Kidney tubule cell (primary cell): ENCODE results near the gene ZCWPW2.

Source experiments
- DNase-seq: peaks from one replicate; pipeline ENCODE4 v3.0.0-alpha.2; 2018; ENCODE audit warnings: low spot score

The ZCWPW2 gene

DNA sequence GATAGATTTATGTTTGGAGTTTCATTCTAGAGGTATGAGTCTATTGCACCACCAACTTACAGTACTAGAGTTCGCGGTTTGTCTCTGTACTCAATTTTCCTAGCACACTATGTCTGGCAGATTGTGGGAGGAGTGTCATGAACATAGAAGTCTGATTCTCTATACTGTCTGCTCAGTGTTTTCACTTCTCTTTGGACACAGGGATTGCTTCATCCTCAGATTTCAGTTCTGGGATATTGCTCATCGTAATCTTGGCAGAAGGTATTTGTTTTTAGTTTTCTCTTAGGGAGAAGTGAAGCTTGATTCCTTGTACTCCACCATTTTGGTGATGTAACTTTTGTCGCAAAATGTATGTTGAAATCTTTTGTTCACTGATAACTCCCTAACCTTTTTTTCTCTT lies 27.9 kb downstream of the ZCWPW2 start:
- DNase-seq = no peak

- DNase-seq = no peak
These were observed 37.5 kb downstream of the ZCWPW2 start for GRCh38 chr3:28386049-28386448.

DNA sequence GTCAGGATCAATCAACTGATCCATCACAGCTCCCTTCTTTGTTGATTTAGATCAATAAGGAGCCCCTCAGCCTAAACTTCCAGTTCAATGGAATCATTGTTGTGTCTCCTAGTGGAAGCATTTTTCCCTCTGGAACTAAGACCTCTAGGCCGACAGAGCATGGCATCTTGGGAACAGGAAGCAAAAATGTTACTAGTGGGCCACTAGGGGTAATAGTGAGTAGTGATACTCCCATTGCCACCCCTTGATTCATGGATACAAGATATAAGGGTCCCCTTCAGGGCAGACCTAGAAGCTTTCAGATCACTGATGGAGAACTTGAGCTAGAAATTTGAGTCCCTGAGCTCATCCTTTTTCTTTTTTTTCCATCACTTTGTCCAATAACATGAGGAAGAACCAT lies 40.5 kb downstream of the ZCWPW2 start:
- DNase-seq = no peak

DNA sequence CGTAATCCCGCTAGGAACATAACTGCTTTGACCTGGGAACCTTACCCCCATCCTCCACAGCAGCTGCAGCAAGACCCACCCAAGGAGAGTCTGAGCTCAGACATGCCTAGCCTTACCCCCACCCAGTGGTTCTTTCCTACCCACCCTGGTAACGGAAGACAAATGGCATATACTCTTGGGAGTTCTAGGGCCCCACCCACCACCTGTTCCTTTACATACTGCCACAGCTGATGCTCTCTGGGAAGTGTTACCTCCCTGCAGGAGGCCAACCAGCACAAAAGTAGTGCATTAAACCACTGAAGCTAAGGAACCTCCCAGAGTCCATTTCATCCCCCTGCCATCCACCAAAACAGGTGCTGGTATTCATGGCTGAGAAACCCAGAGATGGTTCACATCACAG lies 50.7 kb downstream of the ZCWPW2 start:
- no peak for DNase-seq

DNA sequence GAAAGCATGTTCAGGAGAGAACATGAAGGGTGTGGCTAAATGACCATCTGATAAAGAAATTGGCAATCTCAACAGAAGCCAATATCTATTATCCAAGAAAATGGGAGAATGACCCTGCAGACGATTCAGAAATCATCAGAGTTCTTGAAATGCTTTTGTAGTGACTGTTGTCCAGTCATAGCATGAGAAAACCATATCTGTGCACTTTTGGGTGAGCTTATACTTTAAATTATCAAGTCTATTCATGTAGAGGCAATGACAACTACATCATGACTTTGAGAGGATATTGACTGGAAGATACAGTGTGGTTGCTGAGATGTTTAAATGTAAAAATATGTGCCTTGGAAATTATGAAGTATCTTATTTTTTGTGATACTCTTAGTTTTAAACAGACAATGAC lies 57.7 kb downstream of the ZCWPW2 start:
- no peak for DNase-seq

GRCh38 chr3:28449398-28449797 lies 100.9 kb downstream of the ZCWPW2 start:
- no peak for DNase-seq

GRCh38 chr3:28462866-28463265 lies 114.3 kb downstream of the ZCWPW2 start:
- no peak for DNase-seq

- DNase-seq = peak; percentile 59
These were observed 118.9 kb downstream of the ZCWPW2 start for GRCh38 chr3:28467414-28467813.

- peak; percentile 58 for DNase-seq
These were observed 127.7 kb downstream of the ZCWPW2 start for GRCh38 chr3:28476194-28476593.

GRCh38 chr3:28476764-28477163 lies 128.2 kb downstream of the ZCWPW2 start:
- no peak for DNase-seq

- DNase-seq = no peak
These were observed 136.6 kb downstream of the ZCWPW2 start for GRCh38 chr3:28485164-28485563.

- no peak for DNase-seq
These were observed 146.8 kb downstream of the ZCWPW2 start for GRCh38 chr3:28495301-28495700.

- DNase-seq = no peak
These were observed 153.9 kb downstream of the ZCWPW2 start for GRCh38 chr3:28502397-28502937.

- DNase-seq = no peak
These were observed 156.5 kb downstream of the ZCWPW2 start for GRCh38 chr3:28504976-28505375.

GRCh38 chr3:28521663-28522062 lies 173.1 kb downstream of the ZCWPW2 start:
- no peak for DNase-seq

DNA sequence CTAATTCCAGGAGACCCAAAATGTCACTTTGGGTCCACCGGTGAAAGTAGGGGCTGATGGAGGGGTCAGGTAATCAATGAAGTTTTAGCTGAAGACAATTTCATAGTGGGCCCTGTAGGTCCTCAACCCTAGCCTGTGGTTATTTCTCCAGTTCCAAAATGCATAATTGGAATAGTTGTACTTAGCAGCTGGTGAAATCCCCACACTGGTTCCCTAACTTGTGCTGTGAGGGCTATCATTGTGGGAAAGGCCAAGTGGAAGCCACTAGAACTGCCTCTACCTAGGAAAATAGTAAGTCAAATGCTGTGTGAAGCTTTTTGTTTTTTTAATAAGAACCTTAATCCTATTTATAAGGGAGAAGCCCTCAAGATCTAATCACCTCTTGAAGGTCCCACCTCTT lies 193.8 kb downstream of the ZCWPW2 start:
- DNase-seq = no peak

- DNase-seq = no peak
These were observed 195.7 kb downstream of the ZCWPW2 start for GRCh38 chr3:28544236-28544635.

DNA sequence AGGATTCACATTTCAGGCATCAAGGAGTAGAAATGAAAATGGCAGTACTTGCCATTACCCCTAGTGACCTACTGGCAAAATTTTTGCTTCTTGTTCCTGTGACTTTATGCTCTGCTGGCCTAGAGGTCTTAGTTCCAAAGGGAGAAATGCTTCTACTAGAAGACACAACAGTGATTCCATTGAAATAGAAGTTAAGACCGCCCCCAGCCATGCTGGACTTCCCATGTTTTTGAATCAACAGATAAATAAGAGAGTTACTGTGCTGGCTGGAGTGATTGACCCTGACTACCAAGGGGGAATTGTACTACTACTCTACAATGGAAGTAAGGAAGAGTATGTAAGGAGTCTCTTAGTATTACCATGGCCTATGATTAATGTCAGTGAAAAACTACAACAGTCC lies 196.3 kb downstream of the ZCWPW2 start:
- DNase-seq = no peak

DNA sequence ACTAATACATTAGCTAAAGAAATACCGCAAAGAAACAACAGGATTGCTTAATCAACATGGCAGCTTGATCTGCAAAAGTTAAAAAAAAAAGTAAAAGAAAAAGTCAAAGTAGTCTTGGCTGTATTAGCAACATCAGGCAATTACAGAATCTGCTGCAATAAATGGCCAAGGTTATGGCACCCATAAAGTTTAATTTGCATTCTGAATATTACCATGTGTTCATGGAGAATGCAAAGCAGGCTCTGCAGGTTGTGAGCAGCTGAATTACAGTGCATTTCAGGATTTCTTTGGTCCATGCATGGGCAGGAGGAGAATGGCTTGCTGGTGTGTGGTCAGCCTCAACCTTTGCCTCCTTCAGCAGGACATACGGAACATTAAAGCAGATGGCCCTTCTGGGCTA lies 199.2 kb downstream of the ZCWPW2 start:
- DNase-seq = no peak

GRCh38 chr3:28553175-28553574 lies 204.7 kb downstream of the ZCWPW2 start:
- DNase-seq = no peak

DNA sequence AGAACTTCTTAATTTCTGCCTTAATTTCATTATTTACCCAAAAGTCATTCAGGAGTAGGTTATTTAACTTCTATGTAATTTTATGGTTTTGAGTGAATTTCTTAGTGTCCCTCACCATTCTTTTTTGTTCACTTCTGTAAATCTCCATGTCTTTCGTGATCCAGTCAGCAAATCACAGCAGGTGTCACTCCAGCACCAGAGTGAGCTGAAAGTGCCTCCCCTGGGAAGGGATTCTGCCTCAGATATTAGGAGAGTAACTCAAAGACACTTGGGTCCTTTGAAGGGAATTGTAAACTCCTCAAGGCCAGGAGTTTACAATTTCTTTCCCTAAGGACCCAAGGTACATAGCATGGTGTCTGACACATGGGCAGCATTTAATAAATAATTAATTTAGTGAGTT lies 207.7 kb downstream of the ZCWPW2 start:
- DNase-seq = no peak

DNA sequence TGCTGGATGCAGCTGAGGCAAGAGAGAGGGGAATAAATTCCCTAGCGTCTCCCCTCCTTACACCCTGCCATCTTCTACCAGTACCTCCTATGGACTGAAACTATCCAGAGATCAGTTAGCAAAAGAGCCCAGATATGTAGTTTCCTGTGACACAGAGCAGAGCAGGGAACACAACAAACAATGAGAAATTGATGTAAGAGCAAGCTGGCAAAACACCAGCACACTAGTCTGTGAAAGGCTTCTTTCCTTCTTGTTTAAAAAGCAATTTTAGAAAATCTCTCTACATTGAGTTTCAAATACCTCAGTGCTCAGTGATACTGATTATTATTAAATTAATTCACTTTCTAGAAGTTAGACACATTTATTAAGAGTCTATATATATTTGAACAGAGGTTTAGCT lies 215.7 kb downstream of the ZCWPW2 start:
- no peak for DNase-seq

- no peak for DNase-seq
These were observed 220.8 kb downstream of the ZCWPW2 start for GRCh38 chr3:28569357-28569756.

GRCh38 chr3:28574036-28574435 lies 225.5 kb downstream of the ZCWPW2 start:
- no peak for DNase-seq
